AG09309 (cell line): ENCODE measurements around the gene COA8.

Source experiments
- DNase-seq: peaks from one replicate; pipeline ENCODE4 v3.0.0-alpha.2; 2010; ENCODE audit warnings: low read depth
- H3K4me3 ChIP-seq: 2 replicates; pipeline ENCODE4 v1.5.1; 2011; ENCODE audit warnings: mild to moderate bottlenecking, low read depth, low read length, moderate library complexity; ENCODE audit not compliant: control insufficient read depth
- TF ChIP-seq, protein P1 (sequence below): IDR thresholded peaks from 2 replicates; pipeline ENCODE4 v1.5.1; 2011; ENCODE audit warnings: mild to moderate bottlenecking, low read depth, low read length, inconsistent platforms; ENCODE audit not compliant: insufficient read depth, control insufficient read depth; ENCODE audit errors: missing control alignments

COA8 gene

DNA sequence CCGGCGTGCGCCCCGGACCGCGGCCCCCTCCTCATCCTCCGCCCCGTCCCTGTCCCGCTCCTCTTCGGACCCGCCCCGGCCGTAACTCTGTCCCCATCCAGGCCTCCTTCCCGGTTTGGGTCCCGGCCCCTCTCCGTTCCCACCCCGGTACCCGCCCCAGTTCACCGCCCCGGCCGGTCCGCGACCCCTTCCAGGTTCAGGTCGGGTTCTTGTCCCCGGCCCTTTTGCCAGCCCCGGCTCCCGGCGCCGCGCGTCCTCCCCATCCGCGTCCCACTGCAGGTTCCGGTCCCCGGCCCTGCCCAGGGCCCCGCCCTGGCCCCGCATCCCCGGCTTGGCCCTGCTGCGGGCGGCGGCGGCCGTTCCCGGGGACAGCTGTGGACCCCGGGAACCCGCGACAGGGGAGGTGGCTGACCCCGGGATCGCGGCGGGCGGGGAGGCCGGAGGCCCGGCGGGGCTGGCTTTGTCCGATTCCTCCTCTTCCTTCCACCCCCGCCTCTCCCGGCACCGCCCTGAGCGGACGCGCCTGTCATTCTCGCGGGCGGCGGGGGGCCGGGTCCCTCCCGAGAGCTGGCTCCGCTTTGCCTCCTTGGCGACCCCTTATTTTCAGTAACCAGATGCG lies 66.9 kb downstream of the COA8 start:
- TF ChIP-seq, protein P1, sequence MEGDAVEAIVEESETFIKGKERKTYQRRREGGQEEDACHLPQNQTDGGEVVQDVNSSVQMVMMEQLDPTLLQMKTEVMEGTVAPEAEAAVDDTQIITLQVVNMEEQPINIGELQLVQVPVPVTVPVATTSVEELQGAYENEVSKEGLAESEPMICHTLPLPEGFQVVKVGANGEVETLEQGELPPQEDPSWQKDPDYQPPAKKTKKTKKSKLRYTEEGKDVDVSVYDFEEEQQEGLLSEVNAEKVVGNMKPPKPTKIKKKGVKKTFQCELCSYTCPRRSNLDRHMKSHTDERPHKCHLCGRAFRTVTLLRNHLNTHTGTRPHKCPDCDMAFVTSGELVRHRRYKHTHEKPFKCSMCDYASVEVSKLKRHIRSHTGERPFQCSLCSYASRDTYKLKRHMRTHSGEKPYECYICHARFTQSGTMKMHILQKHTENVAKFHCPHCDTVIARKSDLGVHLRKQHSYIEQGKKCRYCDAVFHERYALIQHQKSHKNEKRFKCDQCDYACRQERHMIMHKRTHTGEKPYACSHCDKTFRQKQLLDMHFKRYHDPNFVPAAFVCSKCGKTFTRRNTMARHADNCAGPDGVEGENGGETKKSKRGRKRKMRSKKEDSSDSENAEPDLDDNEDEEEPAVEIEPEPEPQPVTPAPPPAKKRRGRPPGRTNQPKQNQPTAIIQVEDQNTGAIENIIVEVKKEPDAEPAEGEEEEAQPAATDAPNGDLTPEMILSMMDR = no peak
- DNase-seq = no peak
- peak overlapping the region; percentile 63 for H3K4me3 ChIP-seq

DNA sequence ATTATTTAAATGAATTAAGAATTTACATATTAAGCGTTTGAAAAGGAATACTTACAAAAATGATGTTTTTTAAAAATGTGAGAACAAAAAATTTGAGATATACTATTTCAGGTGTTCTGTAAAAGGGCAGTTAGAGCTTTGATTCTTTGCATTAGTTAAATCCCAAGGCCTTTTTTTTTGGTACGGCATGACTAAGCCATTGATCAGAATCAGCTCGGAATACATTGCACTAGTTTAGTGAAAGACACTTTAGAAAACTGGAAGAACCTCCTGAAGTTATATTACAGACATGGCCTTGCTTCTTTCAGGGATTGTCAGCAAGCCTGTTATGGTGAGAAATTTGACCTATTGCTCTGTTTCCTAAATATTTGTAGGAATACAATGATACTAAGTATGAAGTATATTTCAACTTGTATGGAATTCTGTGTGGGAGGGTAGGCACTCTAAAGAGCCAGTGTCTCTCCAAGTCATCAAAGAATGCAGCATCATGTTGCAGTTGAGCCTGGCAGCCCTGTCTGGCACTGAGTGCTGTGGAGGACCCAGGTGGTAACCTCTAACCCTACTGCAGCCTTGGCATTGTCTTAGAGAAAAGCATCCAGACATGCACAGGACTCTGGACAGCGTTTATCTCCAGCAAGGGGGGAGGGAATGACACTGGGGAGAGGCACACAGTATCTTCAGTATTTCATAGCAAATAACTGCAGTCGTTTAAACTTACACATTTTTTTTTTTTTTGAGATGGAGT lies 67.8 kb downstream of the COA8 start:
- no peak for DNase-seq
- TF ChIP-seq, protein P1 = no peak
- peak overlapping the region; percentile 63 for H3K4me3 ChIP-seq

DNA sequence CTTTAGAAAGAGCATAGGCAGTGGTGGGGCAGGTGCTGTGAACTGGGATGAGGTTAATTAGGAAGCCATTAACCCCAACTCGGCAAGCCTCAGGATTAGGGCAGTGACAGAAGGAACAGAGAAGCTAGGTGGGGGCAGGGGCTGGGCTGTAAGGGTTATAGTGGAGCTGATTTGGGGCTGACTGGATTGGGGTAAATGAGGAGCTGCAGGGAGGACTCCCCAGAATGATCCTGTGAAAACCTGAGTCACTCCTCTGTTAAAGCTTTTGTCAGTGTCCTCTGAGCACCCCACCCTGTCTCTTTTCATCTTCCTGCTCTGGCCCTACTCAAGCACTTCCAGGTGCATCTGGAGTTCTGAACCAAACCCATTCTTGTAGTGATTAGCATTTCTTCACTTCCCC lies 70.6 kb downstream of the COA8 start:
- TF ChIP-seq, protein P1 = no peak
- H3K4me3 ChIP-seq = no peak overlapping the region
- DNase-seq = no peak

GRCh38 chr14:103634156-103634555 lies 71.4 kb downstream of the COA8 start:
- H3K4me3 ChIP-seq = no peak overlapping the region
- TF ChIP-seq, protein P1 = no peak
- DNase-seq = no peak

DNA sequence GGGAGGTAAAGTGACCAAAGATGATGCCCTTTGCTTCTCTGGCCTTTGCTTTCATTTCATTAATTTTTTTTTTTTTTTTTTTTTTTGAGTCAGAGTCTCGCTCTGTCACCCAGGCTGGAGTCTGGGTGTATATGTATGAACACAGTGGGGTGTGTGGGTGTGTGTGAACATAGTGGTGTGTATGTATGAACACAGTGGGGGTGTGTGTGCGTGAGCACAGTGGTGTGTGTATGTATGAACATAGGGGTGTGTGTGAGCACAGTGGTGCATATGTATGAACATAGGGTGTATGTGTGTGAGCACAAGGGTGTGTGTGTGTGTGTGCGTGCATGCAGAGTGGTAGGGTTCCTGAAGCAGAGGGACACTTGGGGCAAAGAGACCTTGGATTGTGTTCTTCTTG lies 75.8 kb downstream of the COA8 start:
- no peak for DNase-seq
- TF ChIP-seq, protein P1 = no peak
- H3K4me3 ChIP-seq = no peak overlapping the region
